ENCODE data around the gene FADS1.
A peak's percentile ranks its signal among the peaks of the same experiment; 100 is the strongest.

DNA sequence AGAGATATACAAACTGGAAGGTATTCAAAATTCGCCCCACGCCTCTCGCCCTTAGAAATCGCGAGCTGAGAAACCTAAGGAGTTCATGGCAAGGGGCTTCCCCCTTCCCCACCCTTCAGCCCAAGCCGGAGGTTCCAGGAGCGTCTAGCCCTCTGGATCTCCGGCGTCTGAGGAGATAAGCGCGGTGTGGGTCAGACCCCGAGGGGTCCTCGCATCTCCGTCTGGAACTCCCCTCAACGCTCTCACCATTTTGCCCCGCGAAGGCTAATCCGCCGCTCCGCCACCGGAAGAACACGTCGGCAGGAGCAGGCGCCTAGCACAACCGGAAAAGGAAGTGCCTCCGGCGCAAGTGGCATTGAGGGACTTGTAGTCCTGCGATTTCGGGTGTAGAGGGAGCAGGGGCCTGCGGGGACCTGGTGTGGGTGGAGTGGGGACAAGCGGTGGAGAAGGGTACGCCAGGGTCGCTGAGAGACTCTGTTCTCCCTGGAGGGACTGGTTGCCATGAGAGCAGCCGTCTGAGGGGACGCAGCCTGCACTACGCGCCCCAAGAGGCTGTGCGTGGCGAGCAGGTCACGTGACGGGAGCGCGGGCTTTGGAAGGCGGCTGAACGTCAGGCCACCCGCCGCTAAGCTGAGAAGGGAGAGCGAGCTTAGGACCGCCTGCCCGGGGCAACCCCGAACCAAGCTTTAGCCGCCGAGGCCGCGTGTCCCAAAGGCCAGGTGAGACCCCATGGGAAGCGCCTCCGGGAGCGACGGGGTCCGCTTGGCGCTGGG, 24.3 kb downstream of the FADS1 start, which contains the start of the genes FEN1 and TMEM258:
- peak; percentile 91 for TF ChIP-seq MAX (IDR thresholded peaks at IDR 0.05; ENCODE audit: low read depth, low read length)
- no peak for TF ChIP-seq CTCF (IDR thresholded peaks at IDR 0.05; ENCODE audit: low read depth, low read length)
- TF ChIP-seq MYC (IDR thresholded peaks at IDR 0.05; ENCODE audit: low read depth, low read length) = peak; percentile 72
- peak; percentile 96 for TF ChIP-seq POLR2A (IDR thresholded peaks at IDR 0.05; ENCODE audit: extremely low read depth, insufficient read length)
